H9 (cell line): ENCODE results near the gene CEACAM20. TPM values are rescaled to one million over a fixed set of nuclear protein-coding genes. Genes with fewer than 3 reads are reported as not detected.

Experiments used
- DNase-seq: peaks from one replicate; pipeline ENCODE4 v3.0.0-alpha.2; 2017
- H2AFZ ChIP-seq: one replicate; pipeline ENCODE4 v1.6.1; 2013; ENCODE audit warnings: mild to moderate bottlenecking, low read length, control low read depth, moderate library complexity
- H2AK5ac ChIP-seq: 2 replicates; pipeline ENCODE4 v1.6.1; 2013; ENCODE audit warnings: low read length, control low read depth, mixed read lengths; ENCODE audit not compliant: insufficient read length
- H2BK120ac ChIP-seq: one replicate; pipeline ENCODE4 v1.6.1; 2013; ENCODE audit warnings: low read depth, mild to moderate bottlenecking, low read length, control low read depth, inconsistent platforms; ENCODE audit not compliant: poor library complexity, severe bottlenecking
- H2BK12ac ChIP-seq: 2 replicates; pipeline ENCODE4 v1.6.1; 2013; ENCODE audit warnings: low read length, control low read depth, mixed read lengths, low read depth; ENCODE audit not compliant: insufficient read length
- H2BK15ac ChIP-seq: 2 replicates; pipeline ENCODE4 v1.6.1; 2013; ENCODE audit warnings: low read depth, low read length, control low read depth
- H2BK20ac ChIP-seq: one replicate; pipeline ENCODE4 v1.6.1; 2013; ENCODE audit warnings: low read depth, mild to moderate bottlenecking, low read length, control low read depth, inconsistent platforms; ENCODE audit not compliant: poor library complexity, severe bottlenecking
- H2BK5ac ChIP-seq: 2 replicates; pipeline ENCODE4 v1.6.1; 2013; ENCODE audit warnings: low read length, control low read depth, mixed read lengths; ENCODE audit not compliant: insufficient read length
- H3K14ac ChIP-seq: 2 replicates; pipeline ENCODE4 v1.6.1; 2013; ENCODE audit warnings: low read length, control low read depth; ENCODE audit not compliant: insufficient read depth
- H3K18ac ChIP-seq: 2 replicates; pipeline ENCODE4 v1.6.1; 2013; ENCODE audit warnings: low read depth, mild to moderate bottlenecking, mixed read lengths, low read length, control low read depth; ENCODE audit not compliant: insufficient read length
- H3K23ac ChIP-seq: 2 replicates; pipeline ENCODE4 v1.6.1; 2013; ENCODE audit warnings: low read length, control low read depth, mixed read lengths, low read depth; ENCODE audit not compliant: insufficient read length
- H3K23me2 ChIP-seq: 2 replicates; pipeline ENCODE4 v1.6.1; 2013; ENCODE audit warnings: low read depth, mild to moderate bottlenecking, mixed read lengths, low read length, control low read depth; ENCODE audit not compliant: insufficient read length, poor library complexity, severe bottlenecking
- H3K27ac ChIP-seq: 2 replicates; pipeline ENCODE4 v1.5.1; 2013; ENCODE audit warnings: low read length, control low read depth, mixed read lengths, low read depth; ENCODE audit not compliant: insufficient read length
- H3K27me3 ChIP-seq: 2 replicates; pipeline ENCODE4 v1.6.1; 2013; ENCODE audit warnings: low read length, control low read depth, inconsistent platforms; ENCODE audit not compliant: insufficient read depth
- H3K4ac ChIP-seq: 2 replicates; pipeline ENCODE4 v1.6.1; 2013; ENCODE audit warnings: low read depth, mild to moderate bottlenecking, control low read depth, inconsistent platforms, low read length, moderate library complexity
- H3K4me1 ChIP-seq: 2 replicates; pipeline ENCODE4 v1.6.1; 2013; ENCODE audit warnings: low read length, control low read depth, inconsistent platforms; ENCODE audit not compliant: insufficient read depth
- H3K4me2 ChIP-seq: 2 replicates; pipeline ENCODE4 v1.6.1; 2013; ENCODE audit warnings: low read length, control low read depth, mixed read lengths; ENCODE audit not compliant: insufficient read length, insufficient read depth
- H3K56ac ChIP-seq: 2 replicates; pipeline ENCODE4 v1.6.1; 2013; ENCODE audit warnings: low read depth, mild to moderate bottlenecking, mixed read lengths, low read length, control low read depth; ENCODE audit not compliant: insufficient read length
- H3K79me1 ChIP-seq: 2 replicates; pipeline ENCODE4 v1.6.1; 2013; ENCODE audit warnings: low read depth, mild to moderate bottlenecking, moderate library complexity, low read length, control low read depth, inconsistent platforms; ENCODE audit not compliant: insufficient read depth, poor library complexity, severe bottlenecking
- H3K79me2 ChIP-seq: 2 replicates; pipeline ENCODE4 v1.6.1; 2013; ENCODE audit warnings: low read length, control low read depth, inconsistent platforms; ENCODE audit not compliant: insufficient read depth
- H3K9ac ChIP-seq: 2 replicates; pipeline ENCODE4 v1.6.1; 2013; ENCODE audit warnings: low read length, control low read depth, mixed read lengths; ENCODE audit not compliant: insufficient read length; ENCODE audit errors: extremely low read depth
- H3K9me3 ChIP-seq: one replicate; pipeline ENCODE4 v1.6.1; 2013; ENCODE audit warnings: low read depth, low read length, inconsistent platforms; ENCODE audit not compliant: control insufficient read depth
- H3T11ph ChIP-seq: one replicate; pipeline ENCODE4 v1.6.1; 2013; ENCODE audit warnings: mild to moderate bottlenecking, low read length, control low read depth, inconsistent platforms
- H4K20me1 ChIP-seq: one replicate; pipeline ENCODE4 v1.6.1; 2013; ENCODE audit not compliant: control insufficient read depth, insufficient read length, insufficient read depth
- H4K5ac ChIP-seq: 2 replicates; pipeline ENCODE4 v1.6.1; 2013; ENCODE audit warnings: low read depth, mild to moderate bottlenecking, mixed read lengths, low read length, control low read depth; ENCODE audit not compliant: insufficient read length
- H4K8ac ChIP-seq: replicated peaks from 2 replicates; pipeline ENCODE4 v1.6.1; 2013; ENCODE audit warnings: low read length, control low read depth, mixed read lengths, low read depth; ENCODE audit not compliant: insufficient read length
- H4K91ac ChIP-seq: 2 replicates; pipeline ENCODE4 v1.6.1; 2013; ENCODE audit warnings: low read depth, mild to moderate bottlenecking, moderate library complexity, mixed read lengths, low read length, control low read depth; ENCODE audit not compliant: insufficient read length
- H3K27ac Mint-ChIP-seq, 3 experiments: 2 replicates in 2 of 3; 3 replicates in 1 of 3; pipeline ENCODE4 v1.8.0; 2020 to 2021; ENCODE audit warnings: mixed read lengths in 3 of 3, mild to moderate bottlenecking in 1 of 3, moderate library complexity in 1 of 3
- H3K27me3 Mint-ChIP-seq: 2 replicates; pipeline ENCODE4 v1.8.0; 2021; ENCODE audit warnings: low read depth, mild to moderate bottlenecking, moderate library complexity, mixed read lengths
- H3K36me3 Mint-ChIP-seq, 3 experiments: 2 replicates in 2 of 3; 3 replicates in 1 of 3; pipeline ENCODE4 v1.8.0; 2020 to 2021; ENCODE audit warnings: low read depth in 3 of 3, mixed read lengths in 3 of 3; ENCODE audit not compliant: insufficient read depth in 1 of 3
- H3K4me1 Mint-ChIP-seq, 2 experiments: 2 replicates each; pipeline ENCODE4 v1.8.0; 2020; ENCODE audit warnings: mixed read lengths in 2 of 2
- H3K4me3 Mint-ChIP-seq, 2 experiments: 2 replicates in 1 of 2; 3 replicates in 1 of 2; pipeline ENCODE4 v1.8.0; 2020 to 2021; ENCODE audit warnings: mild to moderate bottlenecking in 2 of 2, mixed read lengths in 2 of 2, moderate library complexity in 1 of 2
- H3K9me3 Mint-ChIP-seq, 2 experiments: 2 replicates in 1 of 2; 3 replicates in 1 of 2; pipeline ENCODE4 v1.8.0; 2020; ENCODE audit warnings: mild to moderate bottlenecking in 2 of 2, mixed read lengths in 2 of 2, moderate library complexity in 1 of 2
- CTCF ChIP-seq: fragments of 200-600 bp; sonication (generic); conservative IDR thresholded peaks from 3 replicates; pipeline ENCODE4 v1.8.0; 2021; ENCODE audit warnings: antibody characterized with exemption, mild to moderate bottlenecking
- WGBS: extraction: QIAGEN DNeasy Blood & Tissue Kit; methylation state at CpG from one replicate; pipeline ENCODE4 v1.1.7; 2013; ENCODE audit warnings: missing lambda C conversion rate, low lambda C conversion rate, mixed read lengths; ENCODE audit not compliant: insufficient read length; ENCODE audit errors: extremely low coverage; 5-methylcytosine and 5-hydroxymethylcytosine counted together
- total RNA-seq: library from RNA; stranded (reverse); gene quantifications from 2 replicates; pipeline ENCODE4 v1.2.1, GENCODE V29; 2021

The CEACAM20 gene
- total RNA-seq, 1 experiment from 2014 or later: not detected

- no peaks in the 10 kb centered on the region for H3K23me2 ChIP-seq
- no peaks in the 10 kb centered on the region for H3K4me1 ChIP-seq
- DNase-seq: peak; percentile 77
- H2BK12ac ChIP-seq: no peak overlapping the region
- H2AK5ac ChIP-seq: no peak overlapping the region
- H3K9me3 ChIP-seq: no peaks in the 10 kb centered on the region
- no peaks in the 10 kb centered on the region for H3K27me3 ChIP-seq
- H4K91ac ChIP-seq: no peak overlapping the region
- H3K36me3 Mint-ChIP-seq: no peaks in the 10 kb centered on the region
- H3K4ac ChIP-seq: no peak overlapping the region
- H3K9ac ChIP-seq: no peak overlapping the region
- no peak overlapping the region for H3K27ac ChIP-seq
- no peak overlapping the region for H3K4me3 Mint-ChIP-seq
- no peak overlapping the region for H4K8ac ChIP-seq
- H3K23ac ChIP-seq: no peak overlapping the region
- H2BK120ac ChIP-seq: no peak overlapping the region
- no peak overlapping the region for H2BK20ac ChIP-seq
- H3K27ac Mint-ChIP-seq: 0 out of 7 replicates have a peak overlapping the region, but pooled peaks of 1 of the 3 experiments have one; percentile 20
- no peaks in the 10 kb centered on the region for H3K79me1 ChIP-seq
- H2BK5ac ChIP-seq: no peak overlapping the region
- peak; percentile 91 for TF ChIP-seq CTCF
- H2AFZ ChIP-seq: no peak overlapping the region
- no peaks in the 10 kb centered on the region for H3K79me2 ChIP-seq
- H3K9me3 Mint-ChIP-seq: no peaks in the 10 kb centered on the region
- H3K4me2 ChIP-seq: no peak overlapping the region
- peaks cover 0 to 6% of the 10 kb centered on the region in 2 experiments; a peak in 1 of 4 replicates for H3K4me1 Mint-ChIP-seq
- no peak overlapping the region for H3K18ac ChIP-seq
- H3K27me3 Mint-ChIP-seq: peaks cover 11% of the 10 kb centered on the region
- H3K14ac ChIP-seq: no peak overlapping the region
- no peak overlapping the region for H4K5ac ChIP-seq
- no CpG with 5 or more reads among the region's 13 CpGs for WGBS
- no peak overlapping the region for H3K56ac ChIP-seq
- H4K20me1 ChIP-seq: no peaks in the 10 kb centered on the region
- H2BK15ac ChIP-seq: no peak overlapping the region
- no peak overlapping the region for H3T11ph ChIP-seq
Observed at GRCh38 chr19:44570984-44571684, 41.7 kb upstream of the CEACAM20 start.
